Activated CD4-positive, alpha-beta memory T cell treated with anti-CD3 and anti-CD28 coated beads for 36 hours (primary cell): ENCODE results near the gene HSDL1. TPM values are rescaled to one million over a fixed set of nuclear protein-coding genes. Genes with fewer than 3 reads are reported as not detected.

Source experiments
- CTCF ChIA-PET: fragments of 350-600 bp; sonication (Branson Sonifier 250); formaldehyde crosslinking; loops from one replicate; lab custom pipeline; 2021; ENCODE audit warnings: antibody characterized with exemption, inconsistent platforms; lab: Charles Lee
- POLR2A ChIA-PET: fragments of 350-600 bp; sonication (Branson Sonifier 250); formaldehyde crosslinking; loops from one replicate; lab custom pipeline; 2021; ENCODE audit warnings: antibody characterized with exemption; lab: Charles Lee
- DNase-seq: peaks from one replicate; pipeline ENCODE4 v3.0.0-alpha.2; 2020
- H3K27ac Mint-ChIP-seq: one replicate; pipeline ENCODE4 v1.8.0; 2021; ENCODE audit warnings: mixed read lengths
- H3K27me3 Mint-ChIP-seq: one replicate; pipeline ENCODE4 v1.8.0; 2021; ENCODE audit warnings: mixed read lengths
- H3K36me3 Mint-ChIP-seq: one replicate; pipeline ENCODE4 v1.8.0; 2021; ENCODE audit warnings: mixed read lengths
- H3K4me1 Mint-ChIP-seq: one replicate; pipeline ENCODE4 v1.8.0; 2021; ENCODE audit warnings: low read depth, mixed read lengths
- H3K4me3 Mint-ChIP-seq: one replicate; pipeline ENCODE4 v1.8.0; 2021; ENCODE audit warnings: mild to moderate bottlenecking, mixed read lengths
- H3K9me3 Mint-ChIP-seq: one replicate; pipeline ENCODE4 v1.8.0; 2021; ENCODE audit warnings: mixed read lengths
- intact Hi-C: fragments of 100-400 bp; cut with micrococcal nuclease; formaldehyde crosslinking; loops from one replicate; pipeline ENCODE4 v1.15.1; 2023
- total RNA-seq, 2 experiments: library from RNA; stranded (reverse); gene quantifications; one replicate each; pipeline ENCODE4 v1.2.3, GENCODE V29; 2021

Gene HSDL1
- total RNA-seq, 2 experiments from 2014 or later: 13.1 to 13.8 TPM

- H3K4me1 Mint-ChIP-seq: peaks cover 39% of the 10 kb centered on the region
- POLR2A ChIA-PET: no interaction called here
- no peak overlapping the region for H3K4me3 Mint-ChIP-seq
- H3K27me3 Mint-ChIP-seq: no peaks in the 10 kb centered on the region
- peaks cover 39% of the 10 kb centered on the region for H3K36me3 Mint-ChIP-seq
- CTCF ChIA-PET: interaction anchor here (2.1 to 8.6 kb wide), 3 partner anchors 30 to 102 kb away, joined by 18 to 124 read pairs (median 103); partner anchors contain the start of genes MBTPS1 and TAF1C
- DNase-seq: no peak
- no peaks in the 10 kb centered on the region for H3K9me3 Mint-ChIP-seq
- intact Hi-C loops: no loop called here
- no peak overlapping the region for H3K27ac Mint-ChIP-seq
Observed at GRCh38 chr16:84086341-84086740, 58.6 kb downstream of the HSDL1 start.

DNA sequence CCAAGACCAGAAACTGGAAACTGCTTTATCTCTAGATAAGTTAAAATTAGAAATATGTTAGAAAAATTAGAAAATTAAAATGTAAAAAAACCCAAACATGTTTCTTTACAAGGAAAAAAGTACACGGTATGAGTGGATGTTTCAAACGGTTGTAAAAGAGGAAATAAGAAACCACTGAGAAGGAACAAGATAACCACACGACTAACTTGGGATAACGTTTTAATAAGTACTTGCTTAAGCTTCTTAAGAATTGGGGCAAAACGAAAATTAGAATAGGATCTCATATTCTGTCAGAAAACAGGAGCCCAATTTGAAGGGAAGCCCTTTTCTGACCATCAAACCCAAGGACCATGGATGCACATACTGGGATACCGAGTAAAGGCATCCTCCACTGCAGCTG lies 59.2 kb downstream of the HSDL1 start:
- Mint-ChIP-seq H3K4me1 (peaks cover 39% of the 10 kb centered on the region), H3K36me3 (peaks cover 42% of the 10 kb centered on the region), H3K9me3 (no peaks in the 10 kb centered on the region), H3K4me3 (no peak overlapping the region), H3K27ac (no peak overlapping the region), H3K27me3 (no peaks in the 10 kb centered on the region)
- ChIA-PET POLR2A (no interaction called here), CTCF (interaction anchor here (0.6 to 8.6 kb wide), 6 partner anchors 11 to 102 kb away, joined by 3 to 124 read pairs (median 15); partner anchors contain the start of genes MBTPS1 and TAF1C)
- intact Hi-C loops: loop anchor here (1.0 to 2.0 kb wide), 2 partner anchors 55 to 102 kb away; partner anchors contain the start of gene TAF1C
- DNase-seq: no peak

- no peak for DNase-seq
- Mint-ChIP-seq H3K27ac (no peak overlapping the region), H3K27me3 (no peaks in the 10 kb centered on the region), H3K4me3 (no peak overlapping the region), H3K9me3 (no peaks in the 10 kb centered on the region), H3K4me1 (peaks cover 39% of the 10 kb centered on the region), H3K36me3 (peaks cover 45% of the 10 kb centered on the region)
- intact Hi-C loops: loop anchor here (1.0 to 2.0 kb wide), 2 partner anchors 56 to 102 kb away; partner anchors contain the start of gene TAF1C
- ChIA-PET POLR2A (interaction anchor here (1.1 to 1.3 kb wide), 2 partner anchors 82 to 91 kb away, joined by 3 to 4 read pairs; no protein-coding TSS in a partner anchor), CTCF (interaction anchor here (0.6 to 8.6 kb wide), 18 partner anchors 8 to 103 kb away, joined by 3 to 124 read pairs (median 6); partner anchors contain the start of genes MBTPS1 and TAF1C)
Observed at GRCh38 chr16:84085271-84085667, 59.7 kb downstream of the HSDL1 start.

DNA sequence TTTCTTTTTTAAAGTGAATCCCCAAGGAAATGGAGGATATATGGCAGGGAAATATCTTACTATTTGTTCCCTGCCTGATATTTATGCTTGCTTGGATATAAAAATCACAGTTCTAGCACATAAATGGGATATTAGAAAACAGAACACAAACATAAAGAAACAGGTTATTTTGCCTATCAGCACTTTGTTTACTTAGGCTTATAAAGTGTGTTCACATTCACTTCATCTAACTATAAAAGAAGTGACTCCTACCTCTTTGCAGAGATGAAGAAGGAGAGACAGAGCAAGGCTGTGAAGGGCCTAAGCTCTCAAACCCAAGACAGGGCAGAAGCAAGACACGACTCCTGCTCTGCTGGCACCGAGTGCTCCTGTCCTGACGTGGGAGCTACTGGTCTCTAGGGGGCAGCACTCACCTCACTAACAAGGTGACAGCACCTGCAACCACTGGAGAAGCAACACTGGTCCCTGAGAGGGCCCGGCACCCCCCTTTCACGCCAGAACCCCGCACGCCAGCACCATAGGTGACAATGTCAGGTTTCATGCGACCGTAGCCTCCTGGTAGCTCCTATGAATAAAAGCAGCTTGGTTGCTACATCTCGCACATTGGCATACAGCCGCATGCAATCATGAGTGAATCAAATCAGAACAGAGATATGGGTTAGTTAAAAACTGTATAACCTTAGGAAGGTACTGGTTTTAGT lies 60.3 kb downstream of the HSDL1 start:
- Mint-ChIP-seq H3K4me1 (peaks cover 39% of the 10 kb centered on the region), H3K36me3 (peaks cover 49% of the 10 kb centered on the region), H3K4me3 (no peak overlapping the region), H3K27ac (no peak overlapping the region), H3K27me3 (no peaks in the 10 kb centered on the region), H3K9me3 (no peaks in the 10 kb centered on the region)
- intact Hi-C loops: loop anchor here (1.0 to 2.0 kb wide), 3 partner anchors 56 to 103 kb away; partner anchors contain the start of gene TAF1C
- ChIA-PET POLR2A (interaction anchor here (1.1 to 1.3 kb wide), 2 partner anchors 82 to 91 kb away, joined by 3 to 4 read pairs; no protein-coding TSS in a partner anchor), CTCF (interaction anchor here (0.6 to 8.6 kb wide), 22 partner anchors 8 to 103 kb away, joined by 3 to 124 read pairs (median 6); partner anchors contain the start of genes MBTPS1, SLC38A8 and TAF1C)
- peak; percentile 79 for DNase-seq

GRCh38 chr16:84082835-84083569 lies 62.0 kb downstream of the HSDL1 start:
- H3K4me3 Mint-ChIP-seq: no peak overlapping the region
- peaks cover 43% of the 10 kb centered on the region for H3K36me3 Mint-ChIP-seq
- POLR2A ChIA-PET: no interaction called here
- CTCF ChIA-PET: interaction anchor here (0.6 to 8.6 kb wide), 7 partner anchors 13 to 172 kb away, joined by 3 to 124 read pairs (median 4); partner anchors contain the start of gene TAF1C
- peaks cover 23% of the 10 kb centered on the region for H3K4me1 Mint-ChIP-seq
- no peak for DNase-seq
- intact Hi-C loops: no loop called here
- no peaks in the 10 kb centered on the region for H3K27me3 Mint-ChIP-seq
- H3K27ac Mint-ChIP-seq: no peak overlapping the region
- H3K9me3 Mint-ChIP-seq: no peaks in the 10 kb centered on the region

GRCh38 chr16:84082110-84082509 lies 62.9 kb downstream of the HSDL1 start:
- H3K36me3 Mint-ChIP-seq: peaks cover 43% of the 10 kb centered on the region

DNA sequence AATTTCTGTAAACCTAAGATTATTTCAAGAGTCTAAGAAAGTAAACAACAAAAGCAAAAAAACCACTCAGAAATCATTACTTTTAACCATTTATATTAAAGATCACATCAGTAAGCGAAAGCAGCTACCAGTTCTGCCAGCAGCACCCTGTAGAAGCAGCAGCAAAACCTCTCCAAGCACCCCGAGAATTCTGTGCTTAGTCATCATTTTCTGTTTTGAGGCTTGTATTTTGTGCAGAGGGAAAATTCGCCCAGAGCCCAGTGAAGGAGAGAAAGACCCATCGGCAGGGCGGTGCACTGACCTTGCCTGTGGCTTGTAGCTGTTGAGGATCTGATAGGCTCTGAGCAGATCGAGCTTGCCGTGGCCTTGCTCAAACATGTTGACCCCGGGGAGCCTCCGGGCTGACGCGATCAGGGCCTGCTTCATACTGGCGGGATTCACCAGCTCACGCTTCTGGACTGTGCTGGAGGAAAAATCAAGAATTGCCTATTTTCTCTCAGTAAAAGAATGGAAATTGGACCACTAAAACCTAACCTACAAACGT lies 63.5 kb downstream of the HSDL1 start:
- H3K9me3 Mint-ChIP-seq: no peaks in the 10 kb centered on the region
- no peak overlapping the region for H3K4me3 Mint-ChIP-seq
- H3K4me1 Mint-ChIP-seq: peaks cover 13% of the 10 kb centered on the region
- H3K27me3 Mint-ChIP-seq: no peaks in the 10 kb centered on the region
- CTCF ChIA-PET: interaction anchor here (1.0 to 1.1 kb wide), 2 partner anchors 94 to 96 kb away, joined by 3 to 4 read pairs; no protein-coding TSS in a partner anchor
- H3K27ac Mint-ChIP-seq: no peak overlapping the region
- intact Hi-C loops: no loop called here
- POLR2A ChIA-PET: no interaction called here
- H3K36me3 Mint-ChIP-seq: peaks cover 39% of the 10 kb centered on the region
- DNase-seq: no peak

More at GRCh38 chr16:84082110-84082509, 62.9 kb downstream of the HSDL1 start:
- intact Hi-C loops: no loop called here
- no peak for DNase-seq
- POLR2A ChIA-PET: no interaction called here
- peaks cover 16% of the 10 kb centered on the region for H3K4me1 Mint-ChIP-seq
- H3K4me3 Mint-ChIP-seq: no peak overlapping the region
- CTCF ChIA-PET: interaction anchor here (0.6 to 8.6 kb wide), 3 partner anchors 94 to 171 kb away, joined by 3 to 124 read pairs (median 103); partner anchors contain the start of gene TAF1C
- H3K9me3 Mint-ChIP-seq: no peaks in the 10 kb centered on the region
- no peak overlapping the region for H3K27ac Mint-ChIP-seq
- no peaks in the 10 kb centered on the region for H3K27me3 Mint-ChIP-seq

DNA sequence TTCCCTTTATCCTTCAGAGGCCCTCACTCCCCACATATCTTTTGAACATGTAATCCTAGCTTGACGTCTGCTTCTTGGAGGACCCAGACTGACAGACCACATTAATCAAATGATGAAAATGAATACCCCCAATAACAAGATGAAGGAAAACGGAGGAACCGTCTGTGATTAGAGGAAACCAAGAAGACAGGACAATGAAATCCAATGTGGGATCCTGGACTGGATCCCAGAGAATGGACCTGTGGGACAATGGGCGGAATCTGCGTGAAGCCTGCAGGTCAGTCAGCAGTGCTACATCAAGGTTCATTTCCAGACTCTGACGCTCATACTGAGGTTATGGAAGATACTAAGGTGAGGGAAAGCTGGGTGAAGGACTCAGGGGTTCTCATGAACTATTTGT lies 64.2 kb downstream of the HSDL1 start:
- Mint-ChIP-seq H3K4me1 (peaks cover 8% of the 10 kb centered on the region), H3K27me3 (no peaks in the 10 kb centered on the region), H3K9me3 (no peaks in the 10 kb centered on the region), H3K27ac (no peak overlapping the region), H3K36me3 (peaks cover 34% of the 10 kb centered on the region), H3K4me3 (no peak overlapping the region)
- no peak for DNase-seq
- intact Hi-C loops: no loop called here
- CTCF ChIA-PET: interaction anchor here (1.0 to 1.1 kb wide), 3 partner anchors 94 to 107 kb away, joined by 3 to 4 read pairs (median 3); no protein-coding TSS in a partner anchor
- POLR2A ChIA-PET: no interaction called here

- ChIA-PET POLR2A (no interaction called here), CTCF (interaction anchor here (1.0 kb wide), 1 partner anchor 107 kb away, joined by 3 read pairs; no protein-coding TSS in a partner anchor)
- intact Hi-C loops: no loop called here
- Mint-ChIP-seq H3K27ac (no peak overlapping the region), H3K4me1 (peaks cover 7% of the 10 kb centered on the region), H3K9me3 (no peaks in the 10 kb centered on the region), H3K36me3 (peaks cover 37% of the 10 kb centered on the region), H3K27me3 (no peaks in the 10 kb centered on the region), H3K4me3 (no peak overlapping the region)
- no peak for DNase-seq
Observed at GRCh38 chr16:84080378-84080777, 64.6 kb downstream of the HSDL1 start.

- H3K4me3 Mint-ChIP-seq: no peak overlapping the region
- H3K4me1 Mint-ChIP-seq: peaks cover under 1% of the 10 kb centered on the region
- no peaks in the 10 kb centered on the region for H3K9me3 Mint-ChIP-seq
- no peak for DNase-seq
- no peak overlapping the region for H3K27ac Mint-ChIP-seq
- H3K36me3 Mint-ChIP-seq: peaks cover 41% of the 10 kb centered on the region
- intact Hi-C loops: no loop called here
- H3K27me3 Mint-ChIP-seq: no peaks in the 10 kb centered on the region
- POLR2A ChIA-PET: no interaction called here
- CTCF ChIA-PET: interaction anchor here (1.0 kb wide), 1 partner anchor 108 kb away, joined by 3 read pairs; no protein-coding TSS in a partner anchor
Observed at GRCh38 chr16:84079664-84080063, 65.3 kb downstream of the HSDL1 start.

GRCh38 chr16:84075376-84075775 lies 69.6 kb downstream of the HSDL1 start:
- DNase-seq: no peak
- CTCF ChIA-PET: interaction anchor here (0.8 to 1.4 kb wide), 5 partner anchors 9 to 13 kb away, joined by 3 to 6 read pairs (median 3); no protein-coding TSS in a partner anchor
- Mint-ChIP-seq H3K4me3 (no peak overlapping the region), H3K27me3 (no peaks in the 10 kb centered on the region), H3K4me1 (no peaks in the 10 kb centered on the region), H3K27ac (no peak overlapping the region), H3K36me3 (peaks cover 33% of the 10 kb centered on the region), H3K9me3 (no peaks in the 10 kb centered on the region)
- POLR2A ChIA-PET: no interaction called here
- intact Hi-C loops: no loop called here
